Activated B cell treated with CpG ODN at 0.5 μM for 24 hours (primary cell): ENCODE data around the gene PRUNE2. TPM values are rescaled to one million over a fixed set of nuclear protein-coding genes. Genes with fewer than 3 reads are reported as not detected.

ENCODE experiments used
- ATAC-seq: fragments of 200-7000 bp; cut with Tn5 transposase; one replicate; pipeline ENCODE4 v1.10.0; 2021; ENCODE audit warnings: low read depth, mild to moderate bottlenecking, moderate library complexity
- CTCF ChIA-PET: fragments of 350-600 bp; sonication (Branson Sonifier 250); formaldehyde crosslinking; loops from one replicate; lab custom pipeline; 2021; ENCODE audit warnings: antibody characterized with exemption; lab: Charles Lee
- POLR2A ChIA-PET: fragments of 350-600 bp; sonication (Branson Sonifier 250); formaldehyde crosslinking; loops from one replicate; lab custom pipeline; 2021; ENCODE audit warnings: antibody characterized with exemption; lab: Charles Lee
- DNase-seq: peaks from one replicate; pipeline ENCODE4 v3.0.0; 2022
- H3K27ac Mint-ChIP-seq: one replicate; pipeline ENCODE4 v1.8.0; 2020; ENCODE audit warnings: mixed read lengths
- H3K27me3 Mint-ChIP-seq: one replicate; pipeline ENCODE4 v1.8.0; 2021; ENCODE audit warnings: mixed read lengths
- H3K36me3 Mint-ChIP-seq: one replicate; pipeline ENCODE4 v1.8.0; 2021; ENCODE audit warnings: low read depth, mixed read lengths
- H3K4me1 Mint-ChIP-seq: one replicate; pipeline ENCODE4 v1.8.0; 2021; ENCODE audit warnings: mixed read lengths
- H3K4me3 Mint-ChIP-seq: one replicate; pipeline ENCODE4 v1.8.0; 2020; ENCODE audit warnings: mild to moderate bottlenecking, mixed read lengths
- H3K9me3 Mint-ChIP-seq: one replicate; pipeline ENCODE4 v1.8.0; 2020; ENCODE audit warnings: mixed read lengths
- intact Hi-C: fragments of 100-400 bp; cut with micrococcal nuclease; formaldehyde crosslinking; loops from one replicate; pipeline ENCODE4 v1.15.1; 2024
- total RNA-seq: library from RNA; stranded (reverse); gene quantifications from 2 replicates; pipeline ENCODE4 v1.2.3, GENCODE V29; 2022
- TF ChIP-seq, protein P1 (sequence below): fragments of 200-600 bp; IDR thresholded peaks from one replicate; pipeline ENCODE4 v1.8.0; 2022; ENCODE audit warnings: antibody characterized with exemption, mild to moderate bottlenecking

Gene PRUNE2
- total RNA-seq, 1 donor from 2014 or later, result not detected

DNA sequence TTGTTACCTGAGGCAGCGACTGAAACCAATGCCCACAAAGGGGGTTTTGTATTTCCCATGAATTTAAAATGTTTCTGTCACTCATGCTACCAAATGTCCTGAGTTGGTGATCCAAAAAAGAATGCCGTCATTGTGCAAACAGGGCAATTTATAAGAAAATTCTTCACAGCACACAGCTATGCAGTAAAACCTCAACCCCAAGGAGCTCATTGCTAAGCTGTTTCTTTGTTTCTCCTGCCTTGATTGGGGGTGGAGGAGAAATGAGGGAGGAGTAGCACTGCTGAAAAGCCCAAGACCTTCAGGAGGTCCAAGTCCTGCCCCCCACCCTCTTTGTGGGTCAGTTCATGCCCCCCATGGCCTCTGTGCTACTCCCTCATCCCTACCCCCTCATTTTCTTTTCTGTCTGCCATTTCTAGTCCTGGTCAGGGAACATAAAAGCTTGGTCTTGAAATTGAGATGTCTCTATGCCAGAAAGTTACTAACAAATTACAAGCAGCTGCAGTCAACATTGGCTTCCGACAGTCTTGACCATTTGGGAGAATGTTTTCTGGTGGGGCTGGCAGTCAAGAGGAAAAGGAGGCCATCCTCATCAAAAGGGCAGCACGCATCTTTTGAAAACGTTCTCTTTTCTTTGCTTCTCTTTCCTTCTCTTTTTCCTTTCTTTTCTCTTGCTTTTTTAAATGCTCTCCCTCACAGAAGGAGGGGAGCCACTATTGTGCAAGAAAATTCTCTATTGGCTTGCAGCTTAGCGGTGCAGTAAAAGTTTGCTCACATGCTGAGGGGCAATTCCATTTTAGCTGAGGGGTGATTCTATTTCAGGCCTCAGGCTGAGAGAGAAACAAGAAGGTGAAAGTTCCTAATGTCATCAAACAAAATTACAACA, 313.6 kb downstream of the PRUNE2 start:
- ChIA-PET POLR2A (interaction anchor here (0.6 to 0.7 kb wide), 2 partner anchors 9 to 65 kb away, joined by 3 read pairs; no protein-coding TSS in a partner anchor), CTCF (no interaction called here)
- TF ChIP-seq, protein P1, sequence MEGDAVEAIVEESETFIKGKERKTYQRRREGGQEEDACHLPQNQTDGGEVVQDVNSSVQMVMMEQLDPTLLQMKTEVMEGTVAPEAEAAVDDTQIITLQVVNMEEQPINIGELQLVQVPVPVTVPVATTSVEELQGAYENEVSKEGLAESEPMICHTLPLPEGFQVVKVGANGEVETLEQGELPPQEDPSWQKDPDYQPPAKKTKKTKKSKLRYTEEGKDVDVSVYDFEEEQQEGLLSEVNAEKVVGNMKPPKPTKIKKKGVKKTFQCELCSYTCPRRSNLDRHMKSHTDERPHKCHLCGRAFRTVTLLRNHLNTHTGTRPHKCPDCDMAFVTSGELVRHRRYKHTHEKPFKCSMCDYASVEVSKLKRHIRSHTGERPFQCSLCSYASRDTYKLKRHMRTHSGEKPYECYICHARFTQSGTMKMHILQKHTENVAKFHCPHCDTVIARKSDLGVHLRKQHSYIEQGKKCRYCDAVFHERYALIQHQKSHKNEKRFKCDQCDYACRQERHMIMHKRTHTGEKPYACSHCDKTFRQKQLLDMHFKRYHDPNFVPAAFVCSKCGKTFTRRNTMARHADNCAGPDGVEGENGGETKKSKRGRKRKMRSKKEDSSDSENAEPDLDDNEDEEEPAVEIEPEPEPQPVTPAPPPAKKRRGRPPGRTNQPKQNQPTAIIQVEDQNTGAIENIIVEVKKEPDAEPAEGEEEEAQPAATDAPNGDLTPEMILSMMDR, result no peak
- peaks cover 2% of the 10 kb centered on the region for H3K27me3 Mint-ChIP-seq
- intact Hi-C loops, result no loop called here
- DNase-seq, result no peak
- no peak overlapping the region for H3K27ac Mint-ChIP-seq
- H3K4me1 Mint-ChIP-seq, result peaks cover 6% of the 10 kb centered on the region
- ATAC-seq, result no peak
- no peaks in the 10 kb centered on the region for H3K9me3 Mint-ChIP-seq
- no peak overlapping the region for H3K4me3 Mint-ChIP-seq
- H3K36me3 Mint-ChIP-seq, result no peaks in the 10 kb centered on the region

DNA sequence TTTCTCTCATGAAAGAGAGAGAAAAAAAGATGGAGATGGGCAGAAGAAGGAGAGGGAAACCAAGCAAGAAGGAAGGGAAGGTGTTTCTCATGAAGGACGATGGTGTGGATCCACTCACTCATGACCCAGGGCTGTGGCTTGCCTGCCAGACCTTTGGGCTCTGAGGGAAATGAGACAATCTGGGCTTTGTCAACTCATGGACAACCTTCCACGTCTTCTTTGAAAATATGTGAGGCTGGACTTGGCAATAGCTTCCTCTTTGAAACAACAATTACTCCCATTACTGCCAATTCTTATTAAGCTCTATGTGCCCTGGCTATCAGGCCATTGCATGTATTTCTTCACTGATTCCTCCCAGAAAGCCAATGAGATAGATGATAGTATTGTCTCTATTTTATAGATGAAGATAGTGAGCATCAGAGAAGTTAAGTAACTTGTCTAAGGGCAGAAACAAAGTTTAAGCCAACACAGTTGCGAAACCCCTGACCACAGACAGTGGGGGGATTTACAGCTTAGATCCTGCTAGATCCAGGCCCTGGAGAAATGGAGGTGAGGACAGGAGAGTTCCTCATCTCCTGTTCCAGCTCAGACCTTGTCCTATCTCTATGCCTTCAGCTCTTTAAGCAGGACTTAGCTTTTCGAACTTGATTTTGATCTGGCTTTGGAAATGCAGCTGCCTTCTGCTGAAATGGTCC, 314.5 kb downstream of the PRUNE2 start:
- Mint-ChIP-seq H3K27me3 (peaks cover 2% of the 10 kb centered on the region), H3K27ac (no peak overlapping the region), H3K36me3 (no peaks in the 10 kb centered on the region), H3K4me3 (no peak overlapping the region), H3K4me1 (peaks cover 6% of the 10 kb centered on the region), H3K9me3 (no peaks in the 10 kb centered on the region)
- CTCF ChIA-PET, result no interaction called here
- ATAC-seq (no peak), DNase-seq (no peak)
- POLR2A ChIA-PET, result no interaction called here
- TF ChIP-seq, protein P1, result no peak
- intact Hi-C loops, result no loop called here

DNA sequence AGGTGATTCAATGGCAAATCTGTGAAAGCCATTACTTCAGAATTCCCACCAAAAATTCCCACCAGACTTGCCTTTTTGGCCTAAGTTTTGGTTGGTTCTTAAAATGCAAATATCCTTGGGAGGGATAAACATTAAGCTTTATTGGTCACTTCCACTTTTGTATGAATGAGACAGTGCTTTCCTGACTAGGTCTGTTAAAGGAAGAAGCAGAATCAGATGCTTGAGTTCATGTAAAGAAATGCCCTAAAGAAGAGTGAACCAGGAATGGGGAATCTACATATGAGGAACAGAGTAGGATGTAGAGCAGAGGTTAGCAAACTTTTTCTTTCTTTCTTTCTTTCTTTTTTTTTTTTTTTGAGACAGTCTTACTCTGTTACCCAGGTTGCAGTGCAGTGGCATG, 317.6 kb downstream of the PRUNE2 start:
- TF ChIP-seq, protein P1, result no peak
- Mint-ChIP-seq H3K27me3 (no peaks in the 10 kb centered on the region), H3K4me3 (no peak overlapping the region), H3K9me3 (no peaks in the 10 kb centered on the region), H3K4me1 (peaks cover 6% of the 10 kb centered on the region), H3K36me3 (no peaks in the 10 kb centered on the region), H3K27ac (no peak overlapping the region)
- ATAC-seq (no peak), DNase-seq (no peak)
- intact Hi-C loops, result no loop called here
- ChIA-PET POLR2A (no interaction called here), CTCF (no interaction called here)

DNA sequence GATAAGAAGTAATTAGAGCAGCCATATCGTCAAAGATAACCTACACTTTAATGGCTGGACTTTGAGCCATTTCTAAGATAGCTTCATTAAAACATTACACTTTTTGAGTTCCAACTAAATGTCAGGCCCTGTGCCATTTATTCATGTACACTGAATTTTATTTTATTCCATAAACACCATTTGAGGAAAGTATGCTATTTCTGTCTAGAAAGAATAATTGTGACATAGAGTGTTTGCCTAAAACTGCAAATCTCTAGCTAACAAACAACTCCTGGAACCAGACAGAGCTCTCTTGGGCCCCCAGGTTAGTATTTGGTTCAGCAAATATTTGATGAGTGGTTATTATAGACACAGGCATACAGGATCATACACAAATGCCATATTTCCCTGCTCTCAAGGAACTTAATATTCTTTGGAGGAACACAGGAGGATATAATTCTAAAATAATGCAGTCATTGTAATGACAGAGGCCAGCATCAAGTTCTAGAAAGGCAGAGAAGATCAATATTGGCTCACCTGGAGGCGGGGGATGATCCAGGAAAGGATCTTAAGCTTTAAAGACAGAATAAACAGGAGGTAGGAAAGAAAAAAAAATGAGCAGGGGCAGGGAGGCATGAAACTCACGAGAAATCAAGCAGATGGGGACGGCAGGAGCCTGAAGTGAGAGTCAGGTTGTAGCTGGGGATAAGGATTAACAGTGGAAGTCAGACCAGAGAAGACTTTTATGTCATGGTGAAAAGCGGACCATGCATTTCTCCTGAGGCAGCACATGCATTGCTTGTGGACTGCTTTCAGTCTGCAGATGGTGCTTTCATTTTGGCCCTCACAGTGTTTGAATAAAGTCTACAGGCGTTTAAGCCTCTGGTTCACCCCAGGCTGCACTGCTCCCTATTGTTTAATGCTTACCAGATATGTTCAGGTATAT, 319.3 kb downstream of the PRUNE2 start:
- CTCF ChIA-PET, result no interaction called here
- Mint-ChIP-seq H3K4me3 (no peak overlapping the region), H3K9me3 (no peaks in the 10 kb centered on the region), H3K4me1 (no peaks in the 10 kb centered on the region), H3K27me3 (no peaks in the 10 kb centered on the region), H3K36me3 (no peaks in the 10 kb centered on the region), H3K27ac (no peak overlapping the region)
- TF ChIP-seq, protein P1, result no peak
- intact Hi-C loops, result no loop called here
- POLR2A ChIA-PET, result no interaction called here
- DNase-seq, result no peak
- ATAC-seq, result no peak
